Brain pericyte (primary cell): Measurements from ENCODE around the gene ASB6.
"Not testable (repeated sequence)": the region's sequence is repeated elsewhere in the genome, so short reads cannot be mapped to it uniquely, and the experiment has no call there.

Source experiments
- DNase-seq: peaks from one replicate; pipeline ENCODE4 v3.0.0-alpha.2; 2012; ENCODE audit warnings: low read depth, low spot score

Gene ASB6

GRCh38 chr9:129644902-129645301 lies 3.0 kb upstream of the ASB6 start:
- no peak for DNase-seq

GRCh38 chr9:129644365-129644764 lies 2.4 kb upstream of the ASB6 start:
- DNase-seq = no peak

- no peak for DNase-seq
These were observed 1.8 kb upstream of the ASB6 start for GRCh38 chr9:129643706-129644105.

GRCh38 chr9:129640871-129641749 lies 841 bp downstream of the ASB6 start:
- no peak for DNase-seq

- no peak for DNase-seq
These were observed 1.7 kb downstream of the ASB6 start for GRCh38 chr9:129640086-129640870.

- no peak for DNase-seq
These were observed 2.2 kb downstream of the ASB6 start for GRCh38 chr9:129639756-129640085.

- DNase-seq = no peak
These were observed 2.8 kb downstream of the ASB6 start for GRCh38 chr9:129639034-129639630.

- no peak for DNase-seq
These were observed 4.1 kb downstream of the ASB6 start for GRCh38 chr9:129637673-129638439.

GRCh38 chr9:129637102-129637501 lies 4.8 kb downstream of the ASB6 start:
- no peak for DNase-seq

GRCh38 chr9:129636343-129636742 lies 5.6 kb downstream of the ASB6 start:
- not testable (repeated sequence) for DNase-seq

GRCh38 chr9:129635099-129636065 lies 6.6 kb downstream of the ASB6 start:
- DNase-seq = no peak

GRCh38 chr9:129633848-129634247 lies 8.1 kb downstream of the ASB6 start:
- DNase-seq = no peak

GRCh38 chr9:129633207-129633606 lies 8.7 kb downstream of the ASB6 start:
- DNase-seq = no peak

GRCh38 chr9:129632460-129632859 lies 9.5 kb downstream of the ASB6 start:
- DNase-seq = no peak

- DNase-seq = no peak
These were observed 10.2 kb downstream of the ASB6 start for GRCh38 chr9:129631674-129632129.

- no peak for DNase-seq
These were observed 10.8 kb downstream of the ASB6 start for GRCh38 chr9:129630967-129631673.

- DNase-seq = no peak
These were observed 12.6 kb downstream of the ASB6 start for GRCh38 chr9:129629251-129629820.

- no peak for DNase-seq
These were observed 13.2 kb downstream of the ASB6 start for GRCh38 chr9:129628709-129629108.
